HFF-Myc (cell line): ENCODE results near the gene AANAT.

ENCODE experiments used
- DNase-seq: peaks from one replicate; pipeline ENCODE4 v3.0.0-alpha.2; 2011; ENCODE audit warnings: low read depth; ENCODE audit errors: extremely low read depth
- H3K4me3 ChIP-seq: replicated peaks from 2 replicates; pipeline ENCODE4 v1.5.1; 2011; ENCODE audit warnings: low read depth, mild to moderate bottlenecking, control low read depth, low read length
- TF ChIP-seq, protein P1 (sequence below): IDR thresholded peaks from 2 replicates; pipeline ENCODE4 v1.5.1; 2012; ENCODE audit warnings: mild to moderate bottlenecking, low read depth, low read length, control low read depth; ENCODE audit errors: missing control alignments

AANAT gene

DNA sequence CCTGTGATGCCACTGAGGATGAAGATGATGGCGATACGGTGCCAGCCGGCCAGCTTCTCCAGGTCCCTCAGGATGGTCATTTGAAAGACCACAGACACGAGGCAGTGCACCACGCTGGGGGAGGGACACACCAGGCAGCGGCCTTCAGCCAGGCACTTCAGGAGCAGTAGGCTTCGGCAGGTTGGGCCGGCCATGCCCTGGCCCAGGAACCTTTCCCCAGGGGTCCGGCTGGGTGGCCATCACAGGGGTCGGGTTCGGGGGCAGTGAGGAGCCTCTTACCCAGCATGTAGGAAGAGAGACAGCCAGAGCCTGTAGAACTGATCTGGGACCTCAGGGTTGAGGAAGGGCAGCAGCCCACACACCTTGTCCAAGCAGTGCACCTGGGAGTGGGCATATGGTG is 5.3 kb downstream of the AANAT start:
- TF ChIP-seq, protein P1, sequence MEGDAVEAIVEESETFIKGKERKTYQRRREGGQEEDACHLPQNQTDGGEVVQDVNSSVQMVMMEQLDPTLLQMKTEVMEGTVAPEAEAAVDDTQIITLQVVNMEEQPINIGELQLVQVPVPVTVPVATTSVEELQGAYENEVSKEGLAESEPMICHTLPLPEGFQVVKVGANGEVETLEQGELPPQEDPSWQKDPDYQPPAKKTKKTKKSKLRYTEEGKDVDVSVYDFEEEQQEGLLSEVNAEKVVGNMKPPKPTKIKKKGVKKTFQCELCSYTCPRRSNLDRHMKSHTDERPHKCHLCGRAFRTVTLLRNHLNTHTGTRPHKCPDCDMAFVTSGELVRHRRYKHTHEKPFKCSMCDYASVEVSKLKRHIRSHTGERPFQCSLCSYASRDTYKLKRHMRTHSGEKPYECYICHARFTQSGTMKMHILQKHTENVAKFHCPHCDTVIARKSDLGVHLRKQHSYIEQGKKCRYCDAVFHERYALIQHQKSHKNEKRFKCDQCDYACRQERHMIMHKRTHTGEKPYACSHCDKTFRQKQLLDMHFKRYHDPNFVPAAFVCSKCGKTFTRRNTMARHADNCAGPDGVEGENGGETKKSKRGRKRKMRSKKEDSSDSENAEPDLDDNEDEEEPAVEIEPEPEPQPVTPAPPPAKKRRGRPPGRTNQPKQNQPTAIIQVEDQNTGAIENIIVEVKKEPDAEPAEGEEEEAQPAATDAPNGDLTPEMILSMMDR, result no peak
- no peak for DNase-seq
- no peak overlapping the region for H3K4me3 ChIP-seq

DNA sequence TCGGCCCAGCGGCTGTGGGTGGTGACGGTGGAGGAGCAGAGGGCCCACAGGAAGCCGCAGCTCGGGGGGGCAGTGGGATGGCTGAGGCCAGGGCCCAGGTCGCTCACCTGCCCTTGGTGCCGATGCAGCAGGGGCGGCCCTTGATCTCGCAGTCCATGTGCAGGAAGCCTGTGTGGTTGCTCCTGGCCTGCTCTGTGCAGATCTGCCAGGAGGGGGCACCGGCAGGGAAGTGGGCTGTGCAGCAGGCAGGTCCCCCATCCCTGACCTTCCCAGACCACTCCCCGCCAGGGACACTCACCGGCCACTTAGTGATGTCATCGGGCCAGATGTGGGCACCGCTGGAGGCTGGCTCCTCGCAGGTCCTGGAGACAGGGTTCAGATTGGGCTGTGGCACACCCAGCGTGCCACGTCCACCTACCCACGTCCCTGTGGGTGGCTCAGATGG is 6.2 kb downstream of the AANAT start:
- no peak for DNase-seq
- no peak overlapping the region for H3K4me3 ChIP-seq
- TF ChIP-seq, protein P1, result no peak

DNA sequence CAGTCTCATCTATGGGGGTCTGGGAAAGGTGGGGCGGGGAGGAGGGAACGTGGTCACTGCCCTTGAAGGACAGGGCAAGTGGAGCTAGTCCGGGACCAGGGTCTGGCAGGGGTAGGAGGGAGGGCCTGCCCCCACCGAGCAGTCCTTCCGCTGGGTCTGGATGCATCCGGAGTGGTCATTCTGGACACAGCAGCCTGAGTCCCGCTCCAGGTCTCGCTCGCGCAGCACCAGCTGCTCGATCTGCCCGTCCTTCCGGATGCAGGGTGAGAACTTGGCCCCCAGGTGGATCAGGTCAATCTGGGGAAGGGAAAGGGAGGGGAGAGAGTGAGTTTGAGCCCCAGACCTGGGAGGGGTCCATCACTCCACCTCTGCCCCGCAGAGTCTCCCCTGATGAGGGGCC is 6.8 kb downstream of the AANAT start:
- H3K4me3 ChIP-seq, result no peak overlapping the region
- no peak for DNase-seq
- TF ChIP-seq, protein P1, result no peak

DNA sequence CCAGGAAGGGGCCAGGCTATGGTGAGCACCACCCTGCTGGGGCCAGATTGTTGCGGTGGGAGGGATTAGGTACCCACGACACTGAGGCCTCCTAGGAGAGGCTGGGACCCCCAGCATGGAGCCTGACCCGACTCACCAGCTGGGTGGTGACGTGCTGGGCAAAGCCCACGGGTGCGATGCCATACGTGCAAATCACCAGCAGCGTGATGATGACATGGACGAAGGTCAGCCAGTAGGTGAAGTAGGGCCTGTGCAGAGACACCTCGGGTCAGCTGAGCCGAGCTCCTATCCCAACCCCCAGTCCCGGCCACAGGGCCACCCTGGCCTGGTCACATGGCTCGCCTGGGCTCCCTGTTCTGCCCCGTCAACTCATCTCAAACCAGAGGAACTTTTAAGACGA is 7.5 kb downstream of the AANAT start:
- TF ChIP-seq, protein P1, result no peak
- no peak for DNase-seq
- H3K4me3 ChIP-seq, result no peak overlapping the region

DNA sequence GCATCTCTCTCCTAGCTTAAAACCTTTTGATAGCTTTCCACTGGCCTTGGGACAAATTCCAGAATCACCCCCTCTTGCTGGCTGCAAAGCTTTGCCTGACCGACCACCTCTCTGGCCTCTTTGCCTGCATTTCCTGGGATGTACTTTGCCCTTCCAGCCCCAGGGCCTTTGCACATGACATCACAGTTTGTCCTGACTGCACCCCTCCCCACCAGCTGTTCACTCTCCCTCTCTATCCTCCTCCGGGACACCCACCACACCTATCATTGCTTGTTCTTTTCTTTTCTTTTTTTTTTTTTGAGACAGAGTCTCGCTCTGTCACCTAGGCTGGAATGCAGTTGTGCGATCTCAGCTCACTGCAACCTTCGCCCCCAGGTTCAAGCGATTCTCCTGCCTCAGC is 7.9 kb downstream of the AANAT start:
- no peak overlapping the region for H3K4me3 ChIP-seq
- TF ChIP-seq, protein P1, result no peak
- DNase-seq, result no peak

DNA sequence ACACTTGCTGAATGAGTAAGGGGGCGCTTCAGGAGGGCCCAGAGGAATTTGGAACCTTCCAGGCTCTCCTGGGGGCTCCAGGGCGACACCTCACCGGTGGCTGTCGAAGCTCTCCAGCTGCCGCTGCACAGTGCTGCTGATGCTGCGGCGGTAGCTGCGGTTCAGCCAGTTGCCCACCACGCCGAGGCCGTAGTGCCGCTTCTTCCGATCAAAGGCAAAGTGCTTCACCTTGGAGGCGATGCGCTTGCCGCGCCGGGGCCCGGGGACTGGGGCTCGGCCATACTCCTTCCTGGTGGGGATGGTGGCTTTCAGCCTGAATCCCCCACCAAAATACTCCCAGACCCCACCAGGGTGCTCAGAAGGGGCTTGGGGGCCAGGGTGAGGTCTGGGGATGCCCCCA is 9.3 kb downstream of the AANAT start:
- no peak for DNase-seq
- H3K4me3 ChIP-seq, result no peak overlapping the region
- TF ChIP-seq, protein P1, result no peak

DNA sequence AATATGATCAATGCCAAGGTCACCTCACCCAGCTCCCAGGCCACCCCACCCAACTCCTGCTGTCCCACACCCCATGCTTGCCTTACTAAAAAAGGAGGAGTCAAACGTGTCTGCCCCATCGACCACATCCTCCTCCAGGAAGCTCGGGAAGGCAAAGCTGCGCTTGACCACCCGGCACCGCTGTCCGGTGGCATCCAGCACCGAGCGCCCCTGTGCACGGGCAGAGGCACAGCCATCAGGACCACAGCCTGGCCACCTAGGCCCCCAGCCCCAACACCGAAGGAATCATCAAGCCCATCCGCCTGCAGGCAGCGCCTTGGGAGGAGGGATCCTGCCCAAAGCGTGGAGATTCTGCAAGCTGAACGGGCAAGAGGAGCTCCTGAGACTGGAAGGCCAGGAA is 10.2 kb downstream of the AANAT start:
- no peak overlapping the region for H3K4me3 ChIP-seq
- DNase-seq, result no peak
- TF ChIP-seq, protein P1, result no peak
